Measurements from ENCODE around the gene KRTAP10-9.

GRCh38 chr21:44594406-44594916 lies 32.4 kb upstream of the KRTAP10-9 start:
- TF ChIP-seq POLR2A (IDR thresholded peaks at IDR 0.05; ENCODE audit: low read length) (no peak), GATA1 (IDR thresholded peaks at IDR 0.05; ENCODE audit: low read depth, low read length) (no peak)
